GM23338 (cell line): ENCODE measurements around the gene PPM1L. TPM values are rescaled to one million over a fixed set of nuclear protein-coding genes. Genes with fewer than 3 reads are reported as not detected.
A peak's percentile ranks its signal among the peaks of the same experiment; 100 is the strongest.

ENCODE experiments used
- ATAC-seq: fragments of 200-7000 bp; cut with Tn5 transposase; 3 replicates; pipeline ENCODE4 v1.9.1; 2020
- DNase-seq: peaks from one replicate; pipeline ENCODE4 v3.0.0-alpha.2; 2015; ENCODE audit warnings: low spot score
- H2AFZ ChIP-seq: fragments of 200-600 bp; sonication (generic); 2 replicates; pipeline ENCODE4 v1.8.0; 2016; ENCODE audit warnings: antibody characterized with exemption, mild to moderate bottlenecking, moderate library complexity
- H3F3A ChIP-seq: fragments of 200-600 bp; sonication (generic); replicated peaks from 2 replicates; pipeline ENCODE4 v1.8.0; 2017; ENCODE audit warnings: antibody characterized with exemption, mixed run types, low read depth
- H3K27ac ChIP-seq: fragments of 200-600 bp; sonication (generic); 2 replicates; pipeline ENCODE4 v1.6.1; 2016; ENCODE audit warnings: low read depth
- H3K27me3 ChIP-seq: fragments of 200-600 bp; sonication (generic); 2 replicates; pipeline ENCODE4 v1.8.0; 2016; ENCODE audit warnings: mild to moderate bottlenecking, mixed run types, moderate library complexity; ENCODE audit not compliant: insufficient read depth
- H3K36me3 ChIP-seq: fragments of 200-600 bp; sonication (generic); 2 replicates; pipeline ENCODE4 v1.8.0; 2016; ENCODE audit warnings: mild to moderate bottlenecking; ENCODE audit not compliant: insufficient read depth
- H3K4me1 ChIP-seq: fragments of 200-600 bp; sonication (generic); 2 replicates; pipeline ENCODE4 v1.8.0; 2016; ENCODE audit warnings: mild to moderate bottlenecking, moderate library complexity; ENCODE audit not compliant: insufficient read depth
- H3K4me2 ChIP-seq: fragments of 200-600 bp; sonication (generic); 2 replicates; pipeline ENCODE4 v1.7.1; 2017; ENCODE audit warnings: mixed run types
- H3K4me3 ChIP-seq: fragments of 200-600 bp; sonication (generic); 2 replicates; pipeline ENCODE4 v1.6.1; 2016; ENCODE audit warnings: mixed run types
- H3K79me2 ChIP-seq: fragments of 200-600 bp; sonication (generic); replicated peaks from 2 replicates; pipeline ENCODE4 v1.8.0; 2017; ENCODE audit warnings: mild to moderate bottlenecking; ENCODE audit not compliant: insufficient read depth
- H3K9me2 ChIP-seq: fragments of 200-600 bp; sonication (generic); 2 replicates; pipeline ENCODE4 v1.8.0; 2017; ENCODE audit not compliant: insufficient read depth
- H4K20me1 ChIP-seq: fragments of 200-600 bp; sonication (generic); replicated peaks from 2 replicates; pipeline ENCODE4 v1.8.0; 2017; ENCODE audit warnings: mild to moderate bottlenecking; ENCODE audit not compliant: insufficient read depth
- H3K27ac Mint-ChIP-seq: 2 replicates; pipeline ENCODE4 v1.8.0; 2020; ENCODE audit warnings: inconsistent platforms, mild to moderate bottlenecking, moderate library complexity, mixed read lengths
- H3K27me3 Mint-ChIP-seq: 3 replicates; pipeline ENCODE4 v1.8.0; 2022; ENCODE audit warnings: low read depth, mild to moderate bottlenecking, moderate library complexity, mixed read lengths, inconsistent platforms; ENCODE audit not compliant: insufficient read depth, poor library complexity
- H3K36me3 Mint-ChIP-seq: 3 replicates; pipeline ENCODE4 v1.8.0; 2021; ENCODE audit warnings: low read depth, mild to moderate bottlenecking, inconsistent platforms, moderate library complexity, mixed read lengths
- H3K4me1 Mint-ChIP-seq: 3 replicates; pipeline ENCODE4 v1.8.0; 2020; ENCODE audit warnings: mild to moderate bottlenecking, inconsistent platforms, mixed read lengths
- H3K4me3 Mint-ChIP-seq: 3 replicates; pipeline ENCODE4 v1.8.0; 2021; ENCODE audit warnings: moderate library complexity, mild to moderate bottlenecking, inconsistent platforms, mixed read lengths
- H3K9me3 Mint-ChIP-seq: 3 replicates; pipeline ENCODE4 v1.8.0; 2020; ENCODE audit warnings: moderate library complexity, mild to moderate bottlenecking, inconsistent platforms, mixed read lengths
- CREB1 ChIP-seq: fragments of 250-450 bp; sonication (Bioruptor Pico); IDR thresholded peaks from 2 replicates; pipeline ENCODE4 v1.5.0; 2020; ENCODE audit warnings: low read depth, mild to moderate bottlenecking, moderate library complexity
- EZH2 ChIP-seq: fragments of 200-600 bp; sonication (generic); IDR thresholded peaks from one replicate; pipeline ENCODE4 v1.8.0; 2017; ENCODE audit warnings: antibody characterized with exemption, mild to moderate bottlenecking, low read depth; ENCODE audit not compliant: unreplicated experiment
- EZH2phosphoT487 ChIP-seq: fragments of 200-600 bp; sonication (generic); IDR thresholded peaks from one replicate; pipeline ENCODE4 v1.8.1; 2018; ENCODE audit warnings: antibody characterized with exemption; ENCODE audit not compliant: unreplicated experiment
- JUNB ChIP-seq: IDR thresholded peaks from one replicate; pipeline ENCODE4 v1.6.1; 2016; ENCODE audit warnings: antibody characterized with exemption; ENCODE audit not compliant: unreplicated experiment
- NANOG ChIP-seq: IDR thresholded peaks from 2 replicates; pipeline ENCODE4 v1.6.1; 2016; ENCODE audit warnings: antibody characterized with exemption, borderline replicate concordance
- POLR2AphosphoS5 ChIP-seq: IDR thresholded peaks from 2 replicates; pipeline ENCODE4 v1.6.1; 2016; ENCODE audit warnings: antibody characterized with exemption, low read depth
- STAT1 ChIP-seq: IDR thresholded peaks from one replicate; pipeline ENCODE4 v1.6.1; 2016; ENCODE audit warnings: antibody characterized with exemption; ENCODE audit not compliant: unreplicated experiment
- ZNF114 ChIP-seq: fragments of 250-450 bp; sonication (Bioruptor Pico); IDR thresholded peaks from 2 replicates; pipeline ENCODE4 v1.5.0; 2020; ENCODE audit warnings: mild to moderate bottlenecking, moderate library complexity
- ZNF331 ChIP-seq: fragments of 250-450 bp; sonication (Bioruptor Pico); IDR thresholded peaks from 2 replicates; pipeline ENCODE4 v1.5.0; 2020; ENCODE audit warnings: low read depth, mild to moderate bottlenecking, moderate library complexity
- polyA plus RNA-seq: library from polyadenylated mRNA; unstranded; fragments of >200 nt; fragmentation: Nextera tagmentation; extraction: Ambion mirVana; gene quantifications from 2 replicates; pipeline ENCODE4 v1.2.1, GENCODE V29; 2016
- total RNA-seq: library from RNA; depleted of rRNA; stranded (reverse); fragments of >200 nt; shearing (Covaris generic); gene quantifications from 2 replicates; pipeline ENCODE4 v1.2.3, GENCODE V29; 2014
- TF ChIP-seq, protein P1 (sequence below), 2 experiments: fragments of 200-600 bp in 1 of 2; sonication (generic) in 1 of 2; conservative IDR thresholded peaks; 2 replicates each; pipeline versions ENCODE4 v1.5.1 to v1.6.1; 2016 to 2017; ENCODE audit warnings: antibody characterized with exemption in 2 of 2, low read depth in 2 of 2, mild to moderate bottlenecking in 2 of 2, moderate library complexity in 1 of 2
- TF ChIP-seq, protein P2 (sequence below): fragments of 250-450 bp; sonication (Bioruptor Pico); IDR thresholded peaks from 2 replicates; pipeline ENCODE4 v1.5.0; 2020; ENCODE audit warnings: mild to moderate bottlenecking, moderate library complexity
- TF ChIP-seq, protein P3 (sequence below): IDR thresholded peaks from 2 replicates; pipeline ENCODE4 v1.6.1; 2016; ENCODE audit warnings: antibody characterized with exemption
- TF ChIP-seq, protein P4 (sequence below): IDR thresholded peaks from one replicate; pipeline ENCODE4 v1.6.1; 2018; ENCODE audit warnings: antibody characterized with exemption; ENCODE audit not compliant: unreplicated experiment

Gene PPM1L
- total and polyA plus RNA-seq, 2 experiments from 2014 or later: 3.9 to 26.4 TPM

DNA sequence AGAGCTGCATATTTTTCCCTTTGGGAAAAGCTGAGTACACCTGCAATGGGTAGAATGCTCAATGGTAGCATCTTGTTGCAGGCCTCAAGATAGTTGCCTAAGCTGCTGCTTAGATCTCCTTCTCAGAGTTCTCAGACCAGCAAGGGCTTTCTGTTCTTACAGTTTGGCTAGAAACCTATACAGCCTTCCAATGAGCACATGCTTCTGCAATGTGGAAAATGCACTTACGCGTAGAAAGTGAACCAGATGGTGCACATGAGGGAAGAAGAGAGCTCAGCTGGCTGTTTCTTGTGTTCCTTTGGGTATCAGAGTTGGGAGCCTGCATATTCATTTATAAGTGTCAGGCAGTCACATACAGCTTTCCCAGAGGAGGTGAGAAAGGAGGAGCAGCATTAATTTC, 212.7 kb downstream of the PPM1L start:
- no peaks in the 10 kb centered on the region for H3K36me3 ChIP-seq
- DNase-seq (peak; percentile 9), ATAC-seq (no peak)
- peaks cover 15% of the 10 kb centered on the region for H3K4me1 ChIP-seq
- no peaks in the 10 kb centered on the region for H3K79me2 ChIP-seq
- peaks cover 13% of the 10 kb centered on the region for H3K4me1 Mint-ChIP-seq
- H4K20me1 ChIP-seq: no peaks in the 10 kb centered on the region
- TF ChIP-seq, protein P1, sequence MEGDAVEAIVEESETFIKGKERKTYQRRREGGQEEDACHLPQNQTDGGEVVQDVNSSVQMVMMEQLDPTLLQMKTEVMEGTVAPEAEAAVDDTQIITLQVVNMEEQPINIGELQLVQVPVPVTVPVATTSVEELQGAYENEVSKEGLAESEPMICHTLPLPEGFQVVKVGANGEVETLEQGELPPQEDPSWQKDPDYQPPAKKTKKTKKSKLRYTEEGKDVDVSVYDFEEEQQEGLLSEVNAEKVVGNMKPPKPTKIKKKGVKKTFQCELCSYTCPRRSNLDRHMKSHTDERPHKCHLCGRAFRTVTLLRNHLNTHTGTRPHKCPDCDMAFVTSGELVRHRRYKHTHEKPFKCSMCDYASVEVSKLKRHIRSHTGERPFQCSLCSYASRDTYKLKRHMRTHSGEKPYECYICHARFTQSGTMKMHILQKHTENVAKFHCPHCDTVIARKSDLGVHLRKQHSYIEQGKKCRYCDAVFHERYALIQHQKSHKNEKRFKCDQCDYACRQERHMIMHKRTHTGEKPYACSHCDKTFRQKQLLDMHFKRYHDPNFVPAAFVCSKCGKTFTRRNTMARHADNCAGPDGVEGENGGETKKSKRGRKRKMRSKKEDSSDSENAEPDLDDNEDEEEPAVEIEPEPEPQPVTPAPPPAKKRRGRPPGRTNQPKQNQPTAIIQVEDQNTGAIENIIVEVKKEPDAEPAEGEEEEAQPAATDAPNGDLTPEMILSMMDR (conservative IDR thresholded peaks at IDR 0.05; ENCODE audit: low read depth in 2 of 2): no peak
- TF ChIP-seq EZH2phosphoT487 (no peak), NANOG (no peak), CREB1 (no peak), EZH2 (no peak), ZNF331 (no peak), POLR2AphosphoS5 (no peak), JUNB (no peak), STAT1 (no peak), ZNF114 (CRISPR knock-in tag) (no peak)
- TF ChIP-seq, protein P2, sequence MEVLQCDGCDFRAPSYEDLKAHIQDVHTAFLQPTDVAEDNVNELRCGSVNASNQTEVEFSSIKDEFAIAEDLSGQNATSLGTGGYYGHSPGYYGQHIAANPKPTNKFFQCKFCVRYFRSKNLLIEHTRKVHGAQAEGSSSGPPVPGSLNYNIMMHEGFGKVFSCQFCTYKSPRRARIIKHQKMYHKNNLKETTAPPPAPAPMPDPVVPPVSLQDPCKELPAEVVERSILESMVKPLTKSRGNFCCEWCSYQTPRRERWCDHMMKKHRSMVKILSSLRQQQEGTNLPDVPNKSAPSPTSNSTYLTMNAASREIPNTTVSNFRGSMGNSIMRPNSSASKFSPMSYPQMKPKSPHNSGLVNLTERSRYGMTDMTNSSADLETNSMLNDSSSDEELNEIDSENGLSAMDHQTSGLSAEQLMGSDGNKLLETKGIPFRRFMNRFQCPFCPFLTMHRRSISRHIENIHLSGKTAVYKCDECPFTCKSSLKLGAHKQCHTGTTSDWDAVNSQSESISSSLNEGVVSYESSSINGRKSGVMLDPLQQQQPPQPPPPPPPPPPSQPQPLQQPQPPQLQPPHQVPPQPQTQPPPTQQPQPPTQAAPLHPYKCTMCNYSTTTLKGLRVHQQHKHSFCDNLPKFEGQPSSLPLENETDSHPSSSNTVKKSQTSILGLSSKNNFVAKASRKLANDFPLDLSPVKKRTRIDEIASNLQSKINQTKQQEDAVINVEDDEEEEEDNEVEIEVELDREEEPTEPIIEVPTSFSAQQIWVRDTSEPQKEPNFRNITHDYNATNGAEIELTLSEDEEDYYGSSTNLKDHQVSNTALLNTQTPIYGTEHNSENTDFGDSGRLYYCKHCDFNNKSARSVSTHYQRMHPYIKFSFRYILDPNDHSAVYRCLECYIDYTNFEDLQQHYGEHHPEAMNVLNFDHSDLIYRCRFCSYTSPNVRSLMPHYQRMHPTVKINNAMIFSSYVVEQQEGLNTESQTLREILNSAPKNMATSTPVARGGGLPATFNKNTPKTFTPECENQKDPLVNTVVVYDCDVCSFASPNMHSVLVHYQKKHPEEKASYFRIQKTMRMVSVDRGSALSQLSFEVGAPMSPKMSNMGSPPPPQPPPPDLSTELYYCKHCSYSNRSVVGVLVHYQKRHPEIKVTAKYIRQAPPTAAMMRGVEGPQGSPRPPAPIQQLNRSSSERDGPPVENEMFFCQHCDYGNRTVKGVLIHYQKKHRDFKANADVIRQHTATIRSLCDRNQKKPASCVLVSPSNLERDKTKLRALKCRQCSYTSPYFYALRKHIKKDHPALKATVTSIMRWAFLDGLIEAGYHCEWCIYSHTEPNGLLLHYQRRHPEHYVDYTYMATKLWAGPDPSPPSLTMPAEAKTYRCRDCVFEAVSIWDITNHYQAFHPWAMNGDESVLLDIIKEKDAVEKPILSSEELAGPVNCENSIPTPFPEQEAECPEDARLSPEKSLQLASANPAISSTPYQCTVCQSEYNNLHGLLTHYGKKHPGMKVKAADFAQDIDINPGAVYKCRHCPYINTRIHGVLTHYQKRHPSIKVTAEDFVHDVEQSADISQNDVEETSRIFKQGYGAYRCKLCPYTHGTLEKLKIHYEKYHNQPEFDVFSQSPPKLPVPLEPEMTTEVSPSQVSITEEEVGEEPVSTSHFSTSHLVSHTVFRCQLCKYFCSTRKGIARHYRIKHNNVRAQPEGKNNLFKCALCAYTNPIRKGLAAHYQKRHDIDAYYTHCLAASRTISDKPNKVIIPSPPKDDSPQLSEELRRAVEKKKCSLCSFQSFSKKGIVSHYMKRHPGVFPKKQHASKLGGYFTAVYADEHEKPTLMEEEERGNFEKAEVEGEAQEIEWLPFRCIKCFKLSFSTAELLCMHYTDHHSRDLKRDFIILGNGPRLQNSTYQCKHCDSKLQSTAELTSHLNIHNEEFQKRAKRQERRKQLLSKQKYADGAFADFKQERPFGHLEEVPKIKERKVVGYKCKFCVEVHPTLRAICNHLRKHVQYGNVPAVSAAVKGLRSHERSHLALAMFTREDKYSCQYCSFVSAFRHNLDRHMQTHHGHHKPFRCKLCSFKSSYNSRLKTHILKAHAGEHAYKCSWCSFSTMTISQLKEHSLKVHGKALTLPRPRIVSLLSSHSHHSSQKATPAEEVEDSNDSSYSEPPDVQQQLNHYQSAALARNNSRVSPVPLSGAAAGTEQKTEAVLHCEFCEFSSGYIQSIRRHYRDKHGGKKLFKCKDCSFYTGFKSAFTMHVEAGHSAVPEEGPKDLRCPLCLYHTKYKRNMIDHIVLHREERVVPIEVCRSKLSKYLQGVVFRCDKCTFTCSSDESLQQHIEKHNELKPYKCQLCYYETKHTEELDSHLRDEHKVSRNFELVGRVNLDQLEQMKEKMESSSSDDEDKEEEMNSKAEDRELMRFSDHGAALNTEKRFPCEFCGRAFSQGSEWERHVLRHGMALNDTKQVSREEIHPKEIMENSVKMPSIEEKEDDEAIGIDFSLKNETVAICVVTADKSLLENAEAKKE (CRISPR knock-in tag): no peak
- TF ChIP-seq, protein P3, sequence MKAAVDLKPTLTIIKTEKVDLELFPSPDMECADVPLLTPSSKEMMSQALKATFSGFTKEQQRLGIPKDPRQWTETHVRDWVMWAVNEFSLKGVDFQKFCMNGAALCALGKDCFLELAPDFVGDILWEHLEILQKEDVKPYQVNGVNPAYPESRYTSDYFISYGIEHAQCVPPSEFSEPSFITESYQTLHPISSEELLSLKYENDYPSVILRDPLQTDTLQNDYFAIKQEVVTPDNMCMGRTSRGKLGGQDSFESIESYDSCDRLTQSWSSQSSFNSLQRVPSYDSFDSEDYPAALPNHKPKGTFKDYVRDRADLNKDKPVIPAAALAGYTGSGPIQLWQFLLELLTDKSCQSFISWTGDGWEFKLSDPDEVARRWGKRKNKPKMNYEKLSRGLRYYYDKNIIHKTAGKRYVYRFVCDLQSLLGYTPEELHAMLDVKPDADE: no peak
- TF ChIP-seq, protein P4, sequence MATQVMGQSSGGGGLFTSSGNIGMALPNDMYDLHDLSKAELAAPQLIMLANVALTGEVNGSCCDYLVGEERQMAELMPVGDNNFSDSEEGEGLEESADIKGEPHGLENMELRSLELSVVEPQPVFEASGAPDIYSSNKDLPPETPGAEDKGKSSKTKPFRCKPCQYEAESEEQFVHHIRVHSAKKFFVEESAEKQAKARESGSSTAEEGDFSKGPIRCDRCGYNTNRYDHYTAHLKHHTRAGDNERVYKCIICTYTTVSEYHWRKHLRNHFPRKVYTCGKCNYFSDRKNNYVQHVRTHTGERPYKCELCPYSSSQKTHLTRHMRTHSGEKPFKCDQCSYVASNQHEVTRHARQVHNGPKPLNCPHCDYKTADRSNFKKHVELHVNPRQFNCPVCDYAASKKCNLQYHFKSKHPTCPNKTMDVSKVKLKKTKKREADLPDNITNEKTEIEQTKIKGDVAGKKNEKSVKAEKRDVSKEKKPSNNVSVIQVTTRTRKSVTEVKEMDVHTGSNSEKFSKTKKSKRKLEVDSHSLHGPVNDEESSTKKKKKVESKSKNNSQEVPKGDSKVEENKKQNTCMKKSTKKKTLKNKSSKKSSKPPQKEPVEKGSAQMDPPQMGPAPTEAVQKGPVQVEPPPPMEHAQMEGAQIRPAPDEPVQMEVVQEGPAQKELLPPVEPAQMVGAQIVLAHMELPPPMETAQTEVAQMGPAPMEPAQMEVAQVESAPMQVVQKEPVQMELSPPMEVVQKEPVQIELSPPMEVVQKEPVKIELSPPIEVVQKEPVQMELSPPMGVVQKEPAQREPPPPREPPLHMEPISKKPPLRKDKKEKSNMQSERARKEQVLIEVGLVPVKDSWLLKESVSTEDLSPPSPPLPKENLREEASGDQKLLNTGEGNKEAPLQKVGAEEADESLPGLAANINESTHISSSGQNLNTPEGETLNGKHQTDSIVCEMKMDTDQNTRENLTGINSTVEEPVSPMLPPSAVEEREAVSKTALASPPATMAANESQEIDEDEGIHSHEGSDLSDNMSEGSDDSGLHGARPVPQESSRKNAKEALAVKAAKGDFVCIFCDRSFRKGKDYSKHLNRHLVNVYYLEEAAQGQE: no peak
- no peak overlapping the region for H3K4me3 Mint-ChIP-seq
- peaks cover 11% of the 10 kb centered on the region; the same call in 2 of the 3 replicates for H3K36me3 Mint-ChIP-seq
- H3K27ac ChIP-seq: no peak overlapping the region
- H2AFZ ChIP-seq: no peak overlapping the region
- H3K4me3 ChIP-seq: no peak overlapping the region
- no peaks in the 10 kb centered on the region for H3K9me3 Mint-ChIP-seq
- H3K27me3 ChIP-seq: no peaks in the 10 kb centered on the region
- H3K4me2 ChIP-seq: peak overlapping the region; percentile 33; the same call in 1 of the 2 replicates
- H3K9me2 ChIP-seq: no peaks in the 10 kb centered on the region; the same call in 1 of the 2 replicates
- H3K27me3 Mint-ChIP-seq: peaks cover 2% of the 10 kb centered on the region
- H3F3A ChIP-seq: no peaks in the 10 kb centered on the region
- no peak overlapping the region for H3K27ac Mint-ChIP-seq
